A673 (cell line): ENCODE data around the gene MPP1.

ENCODE experiments used
- CTCF ChIP-seq: fragments of 300-800, 200-600 bp; sonication (generic); conservative IDR thresholded peaks from 2 replicates; pipeline ENCODE4 v1.5.1; 2017; ENCODE audit warnings: low read depth, mild to moderate bottlenecking, antibody characterized with exemption, low read length, moderate library complexity, mixed read lengths
- EZH2 ChIP-seq: fragments of 200-600 bp; sonication (generic); IDR thresholded peaks from 2 replicates; pipeline ENCODE4 v1.6.1; 2017; ENCODE audit warnings: borderline replicate concordance, low read depth, mild to moderate bottlenecking, mixed read lengths, antibody characterized with exemption, low read length; ENCODE audit not compliant: poor library complexity, severe bottlenecking

GRCh38 chrX:154819771-154820341, 14.6 kb upstream of the MPP1 start:
- TF ChIP-seq CTCF = no peak
- TF ChIP-seq EZH2 = no peak
